ENCODE data around the gene CLEC19A. TPM values are rescaled to one million over a fixed set of nuclear protein-coding genes. Genes with fewer than 3 reads are reported as not detected.

CLEC19A gene
- total and polyA plus RNA-seq, 2 donors (not counting 3 experiments of a cell fraction or from before 2014, with no cell fraction given), result not detected

DNA sequence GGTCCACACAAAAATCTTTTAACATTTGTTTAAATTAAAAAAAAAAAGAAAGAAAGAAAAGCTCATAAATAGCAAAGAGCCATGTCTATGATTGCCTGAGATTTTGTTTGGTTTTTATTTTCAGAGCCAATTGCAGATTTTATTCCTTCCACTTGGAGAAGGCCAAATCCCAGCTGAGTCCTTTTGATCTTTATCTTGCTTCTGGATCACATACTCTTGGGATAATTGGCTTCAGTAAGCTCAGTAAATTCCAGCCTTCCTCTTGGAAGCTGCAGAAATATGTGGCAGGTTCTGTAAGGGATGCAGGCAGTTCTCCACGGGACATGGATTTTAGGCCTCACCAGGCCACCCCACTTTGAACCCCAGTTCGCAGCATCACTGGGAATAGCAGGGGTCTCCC lies 68.8 kb downstream of the CLEC19A start:
- no peaks in the 10 kb centered on the region for H3K9me1 ChIP-seq (replicated peaks; ENCODE audit: control insufficient read depth, extremely low read depth, insufficient read depth, low read length)
- ChIA-PET POLR2A (no interaction called here), CTCF (no interaction called here)
- H3K79me2 ChIP-seq (ENCODE audit: control insufficient read depth, insufficient read depth, low read length), result no peaks in the 10 kb centered on the region
- H3K9ac ChIP-seq (replicated peaks; ENCODE audit: extremely low read depth, insufficient read depth, low read length), result no peak overlapping the region
- H3K4me3 ChIP-seq (replicated peaks in 1 of 3; ENCODE audit: insufficient read depth in 1 of 3, low read depth in 1 of 3, low read length in 3 of 3), result no peak overlapping the region
- BruUV-seq (replicated peaks), result no TSS peak
- no peaks in the 10 kb centered on the region for H3K27me3 ChIP-seq (ENCODE audit: control insufficient read depth in 2 of 2, insufficient read depth in 2 of 2, low read length in 2 of 2)
- FAIRE-seq (no peak), DNase-seq (ENCODE audit: low read depth, low spot score) (no peak)
- H3K36me3 ChIP-seq (ENCODE audit: control insufficient read depth in 2 of 2, extremely low read depth in 1 of 2, insufficient read depth in 2 of 2, low read length in 2 of 2), result no peaks in the 10 kb centered on the region
- no peaks in the 10 kb centered on the region for H4K20me1 ChIP-seq (replicated peaks; ENCODE audit: control insufficient read depth, extremely low read depth, insufficient read depth, low read length)
- TF ChIP-seq POLR2AphosphoS5 (IDR thresholded peaks at IDR 0.05; ENCODE audit: insufficient read depth, low read depth, low read length), result no peak
- no peak for TF ChIP-seq MYC (IDR thresholded peaks at IDR 0.05; ENCODE audit: low read depth, low read length)
- no peak for TF ChIP-seq EZH2 (IDR thresholded peaks at IDR 0.05; ENCODE audit: borderline replicate concordance, low read depth, low read length, severe bottlenecking)
- no peak for TF ChIP-seq POLR2A (IDR thresholded peaks at IDR 0.05; ENCODE audit: low read depth, low read length)
- TF ChIP-seq, protein P1, sequence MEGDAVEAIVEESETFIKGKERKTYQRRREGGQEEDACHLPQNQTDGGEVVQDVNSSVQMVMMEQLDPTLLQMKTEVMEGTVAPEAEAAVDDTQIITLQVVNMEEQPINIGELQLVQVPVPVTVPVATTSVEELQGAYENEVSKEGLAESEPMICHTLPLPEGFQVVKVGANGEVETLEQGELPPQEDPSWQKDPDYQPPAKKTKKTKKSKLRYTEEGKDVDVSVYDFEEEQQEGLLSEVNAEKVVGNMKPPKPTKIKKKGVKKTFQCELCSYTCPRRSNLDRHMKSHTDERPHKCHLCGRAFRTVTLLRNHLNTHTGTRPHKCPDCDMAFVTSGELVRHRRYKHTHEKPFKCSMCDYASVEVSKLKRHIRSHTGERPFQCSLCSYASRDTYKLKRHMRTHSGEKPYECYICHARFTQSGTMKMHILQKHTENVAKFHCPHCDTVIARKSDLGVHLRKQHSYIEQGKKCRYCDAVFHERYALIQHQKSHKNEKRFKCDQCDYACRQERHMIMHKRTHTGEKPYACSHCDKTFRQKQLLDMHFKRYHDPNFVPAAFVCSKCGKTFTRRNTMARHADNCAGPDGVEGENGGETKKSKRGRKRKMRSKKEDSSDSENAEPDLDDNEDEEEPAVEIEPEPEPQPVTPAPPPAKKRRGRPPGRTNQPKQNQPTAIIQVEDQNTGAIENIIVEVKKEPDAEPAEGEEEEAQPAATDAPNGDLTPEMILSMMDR (IDR thresholded peaks at IDR 0.05; ENCODE audit: extremely low read depth in 1 of 2, insufficient read depth in 1 of 2, low read depth in 1 of 2, low read length in 2 of 2), result no peak
- TF ChIP-seq, protein P2, sequence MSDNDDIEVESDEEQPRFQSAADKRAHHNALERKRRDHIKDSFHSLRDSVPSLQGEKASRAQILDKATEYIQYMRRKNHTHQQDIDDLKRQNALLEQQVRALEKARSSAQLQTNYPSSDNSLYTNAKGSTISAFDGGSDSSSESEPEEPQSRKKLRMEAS (IDR thresholded peaks at IDR 0.05; ENCODE audit: insufficient read depth, insufficient read length), result no peak
- no peak for TF ChIP-seq FOS (IDR thresholded peaks at IDR 0.05; ENCODE audit: borderline replicate concordance, insufficient read depth, low read length)
- TF ChIP-seq JUN (IDR thresholded peaks at IDR 0.05; ENCODE audit: borderline replicate concordance, insufficient read depth, insufficient read length, low read depth), result no peak
- no peaks in the 10 kb centered on the region for H3K9me3 ChIP-seq (replicated peaks; ENCODE audit: control insufficient read depth, insufficient read depth, low read length)
- dilution Hi-C loops (cut with MboI; ENCODE audit: extremely low pct_ligation_motif_present, low sequenced_read_pairs) (no loop called here), intact Hi-C loops (cut with micrococcal nuclease) (no loop called here)
- H2AFZ ChIP-seq (ENCODE audit: low read depth, low read length), result no peak overlapping the region
- no peaks in the 10 kb centered on the region for H3K4me1 ChIP-seq (ENCODE audit: control insufficient read depth, extremely low read depth, insufficient read depth, low read length)
- no peak overlapping the region for H3K27ac ChIP-seq (ENCODE audit: insufficient read depth, low read depth, low read length)
- H3K4me2 ChIP-seq (ENCODE audit: insufficient read depth, low read length), result no peak overlapping the region

Measured in endothelial cell of umbilical vein (primary cell).